HG03159 (cell line): Measurements from ENCODE around the gene COL4A2.

Source experiments
- ATAC-seq: cut with Tn5 transposase; IDR thresholded peaks from one replicate; pipeline ENCODE4 v1.9.1; 2021; ENCODE audit warnings: mild to moderate bottlenecking, moderate library complexity; ENCODE audit not compliant: unreplicated experiment

COL4A2 gene

GRCh38 chr13:110548891-110549794 is 242.1 kb downstream of the COL4A2 start:
- no peak for ATAC-seq

- no peak for ATAC-seq
Measured at GRCh38 chr13:110549795-110550160, 242.7 kb downstream of the COL4A2 start.

- no peak for ATAC-seq
Measured at GRCh38 chr13:110551284-110551683, 244.2 kb downstream of the COL4A2 start.

- no peak for ATAC-seq
Measured at GRCh38 chr13:110552767-110553166, 245.7 kb downstream of the COL4A2 start.

- no peak for ATAC-seq
Measured at GRCh38 chr13:110553417-110553816, 246.3 kb downstream of the COL4A2 start.

GRCh38 chr13:110554227-110554836 is 247.2 kb downstream of the COL4A2 start:
- ATAC-seq, result no peak

- no peak for ATAC-seq
Measured at GRCh38 chr13:110554946-110555345, 247.9 kb downstream of the COL4A2 start.

- peak; percentile 51 for ATAC-seq
Measured at GRCh38 chr13:110555601-110556223, 248.6 kb downstream of the COL4A2 start.

- ATAC-seq, result no peak
Measured at GRCh38 chr13:110556224-110556606, 249.1 kb downstream of the COL4A2 start.

GRCh38 chr13:110557082-110557481 is 250.0 kb downstream of the COL4A2 start:
- no peak for ATAC-seq

GRCh38 chr13:110557610-110558305 is 250.7 kb downstream of the COL4A2 start:
- no peak for ATAC-seq

GRCh38 chr13:110559429-110559943 is 252.4 kb downstream of the COL4A2 start:
- no peak for ATAC-seq

- ATAC-seq, result no peak
Measured at GRCh38 chr13:110559986-110560385, 252.9 kb downstream of the COL4A2 start.

- peak; percentile 22 for ATAC-seq
Measured at GRCh38 chr13:110560601-110561343, 253.7 kb downstream of the COL4A2 start.

- peak; percentile 64 for ATAC-seq
Measured at GRCh38 chr13:110561344-110562035, 254.4 kb downstream of the COL4A2 start, which contains the start of gene RAB20. Gene RAB20 (minus strand): TSS chr13:110561722. CDS start chr13:110561519, 203 bp downstream.

- no peak for ATAC-seq
Measured at GRCh38 chr13:110562036-110562597, 255.0 kb downstream of the COL4A2 start.
